Ovary (tissue), 3 donors: ENCODE data around the gene MIAT.

ENCODE experiments used
- POLR2A ChIP-seq: fragments of 450-650 bp; IDR thresholded peaks from one replicate; pipeline ENCODE4 v1.6.1; 2017; ENCODE audit warnings: antibody characterized with exemption, mild to moderate bottlenecking, moderate library complexity
- TF ChIP-seq, protein P1 (sequence below), 3 donors: fragments of 450-650 bp in 2 of 3; fragments of 200-600 bp in 1 of 3; IDR thresholded peaks; one replicate each; pipeline versions ENCODE4 v1.5.1 to v1.8.0; 2016 to 2022; ENCODE audit warnings: antibody characterized with exemption in 3 of 3, mild to moderate bottlenecking in 1 of 3
- donor health status: DM: no; HTN: no; CAD: no.

DNA sequence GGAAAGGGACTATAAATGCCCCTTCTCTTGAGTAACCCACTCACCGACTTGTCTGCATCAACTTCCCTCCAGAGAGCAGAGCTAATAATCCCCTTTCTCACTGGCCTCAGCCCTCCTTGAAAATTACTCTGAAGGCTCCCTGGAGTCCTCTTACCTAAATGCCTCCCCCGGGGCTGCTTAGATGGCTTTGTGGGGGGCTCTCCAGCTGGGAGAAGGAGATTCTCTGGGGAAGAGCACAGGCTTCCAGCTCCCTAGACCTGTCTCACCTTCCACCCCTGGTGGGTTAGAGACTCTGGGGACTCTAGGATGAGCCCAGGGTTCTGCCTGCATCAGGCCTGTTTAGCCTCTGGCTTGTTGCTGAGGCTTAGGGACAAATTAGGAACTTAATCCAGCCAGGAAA, 39.8 kb downstream of the MIAT start:
- TF ChIP-seq, protein P1, sequence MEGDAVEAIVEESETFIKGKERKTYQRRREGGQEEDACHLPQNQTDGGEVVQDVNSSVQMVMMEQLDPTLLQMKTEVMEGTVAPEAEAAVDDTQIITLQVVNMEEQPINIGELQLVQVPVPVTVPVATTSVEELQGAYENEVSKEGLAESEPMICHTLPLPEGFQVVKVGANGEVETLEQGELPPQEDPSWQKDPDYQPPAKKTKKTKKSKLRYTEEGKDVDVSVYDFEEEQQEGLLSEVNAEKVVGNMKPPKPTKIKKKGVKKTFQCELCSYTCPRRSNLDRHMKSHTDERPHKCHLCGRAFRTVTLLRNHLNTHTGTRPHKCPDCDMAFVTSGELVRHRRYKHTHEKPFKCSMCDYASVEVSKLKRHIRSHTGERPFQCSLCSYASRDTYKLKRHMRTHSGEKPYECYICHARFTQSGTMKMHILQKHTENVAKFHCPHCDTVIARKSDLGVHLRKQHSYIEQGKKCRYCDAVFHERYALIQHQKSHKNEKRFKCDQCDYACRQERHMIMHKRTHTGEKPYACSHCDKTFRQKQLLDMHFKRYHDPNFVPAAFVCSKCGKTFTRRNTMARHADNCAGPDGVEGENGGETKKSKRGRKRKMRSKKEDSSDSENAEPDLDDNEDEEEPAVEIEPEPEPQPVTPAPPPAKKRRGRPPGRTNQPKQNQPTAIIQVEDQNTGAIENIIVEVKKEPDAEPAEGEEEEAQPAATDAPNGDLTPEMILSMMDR (IDR thresholded peaks at IDR 0.05): no peak
- TF ChIP-seq POLR2A: no peak
